HG02763 (cell line): ENCODE data around the gene SCLY.

Source experiments
- ATAC-seq: cut with Tn5 transposase; IDR thresholded peaks from one replicate; pipeline ENCODE4 v1.9.1; 2021; ENCODE audit warnings: mild to moderate bottlenecking, moderate library complexity; ENCODE audit not compliant: unreplicated experiment

SCLY gene

DNA sequence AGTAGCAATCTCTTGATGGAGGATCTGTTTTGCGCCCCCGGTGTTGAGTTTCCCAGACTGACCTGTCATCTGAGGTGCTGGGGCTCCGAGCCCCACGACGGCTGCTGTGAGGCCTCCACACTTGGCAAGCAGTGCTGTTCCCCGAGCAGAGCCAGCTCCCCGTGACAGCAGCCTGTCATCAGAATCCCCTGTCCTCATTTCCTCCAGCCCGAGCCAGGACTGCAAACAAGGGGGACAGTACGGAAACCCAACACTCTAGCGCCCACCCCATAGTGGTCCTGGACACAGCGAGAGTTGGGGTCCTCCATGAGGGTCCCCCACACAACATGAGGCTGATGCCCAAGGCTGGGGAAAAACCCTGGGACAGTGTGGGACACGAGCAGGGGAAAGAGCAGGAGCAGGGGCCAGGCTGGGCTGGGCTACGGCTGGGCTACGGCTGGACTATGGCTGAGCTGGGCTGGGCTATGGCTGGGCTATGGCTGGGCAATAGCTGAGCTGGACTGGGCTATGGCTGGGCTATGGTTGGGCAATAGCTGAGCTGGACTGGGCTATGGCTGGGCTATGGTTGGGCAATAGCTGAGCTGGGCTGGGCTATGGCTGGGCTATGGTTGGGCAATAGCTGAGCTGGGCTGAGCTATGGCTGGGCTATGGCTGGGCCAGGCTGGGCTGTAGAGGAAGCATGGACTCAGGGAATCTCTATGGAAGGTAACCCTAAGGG is 76.2 kb downstream of the SCLY start:
- ATAC-seq, result no peak

DNA sequence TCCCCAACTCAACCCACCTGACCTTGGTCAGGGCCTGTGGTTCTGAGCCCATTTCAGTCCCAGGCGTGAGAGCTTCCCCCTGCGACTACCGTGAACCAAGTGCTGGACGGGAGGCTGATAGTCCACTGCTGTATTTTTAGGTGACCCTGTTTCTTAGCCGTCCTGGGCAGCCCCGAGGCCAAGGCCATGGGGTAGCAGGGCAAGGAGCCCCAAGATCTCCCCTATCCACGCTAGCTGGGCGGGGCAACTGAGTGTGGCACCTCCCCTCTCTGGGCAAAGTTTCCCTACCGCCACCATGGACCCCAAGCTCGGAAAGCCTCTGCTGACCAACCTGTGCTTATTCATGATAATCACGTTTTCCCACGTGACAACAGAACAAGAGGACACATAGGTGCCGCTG is 77.1 kb downstream of the SCLY start:
- no peak for ATAC-seq

DNA sequence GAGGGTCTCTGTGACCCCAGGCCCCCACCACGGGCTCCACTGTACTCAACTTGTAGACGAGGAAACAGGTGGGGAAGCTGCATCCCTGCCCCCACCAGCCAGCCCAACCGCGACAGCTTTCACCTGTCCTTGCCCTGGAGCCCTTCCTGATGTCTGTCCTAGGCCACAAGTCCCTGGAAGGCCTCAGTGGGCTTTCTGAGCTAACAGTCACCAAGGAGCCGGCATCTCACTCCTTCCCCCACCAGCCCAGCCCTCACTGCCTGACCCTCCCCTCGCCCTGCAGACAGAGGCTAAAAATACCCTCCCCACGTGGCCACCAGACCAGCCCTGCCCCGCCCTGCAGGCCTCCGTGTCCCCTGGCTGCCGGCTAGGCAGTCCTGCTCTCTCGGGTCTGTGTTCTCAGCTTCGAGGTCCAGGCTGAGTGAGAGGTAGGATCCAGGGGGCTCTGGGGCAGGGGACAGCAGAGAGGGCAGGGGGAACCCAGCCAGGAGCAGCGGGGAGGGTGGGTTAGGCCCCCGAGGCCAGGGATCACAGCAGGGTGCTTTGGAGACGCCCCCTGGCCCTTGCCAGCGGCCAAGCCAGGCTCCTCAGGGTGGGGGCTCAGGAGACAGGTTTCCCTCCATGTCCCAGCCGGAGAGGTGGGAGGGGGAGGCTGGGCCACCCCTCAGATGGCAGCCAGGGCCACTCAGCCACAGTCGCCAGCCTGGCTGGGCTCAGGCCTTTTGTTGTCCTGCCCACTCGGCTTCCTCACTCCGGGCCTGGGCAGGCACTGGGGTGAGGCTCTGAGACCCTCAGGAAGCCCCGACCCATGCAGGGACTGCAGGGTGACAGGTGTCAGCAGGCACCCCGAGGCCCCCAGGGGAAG is 77.8 kb downstream of the SCLY start, which contains the start of gene KLHL30:
Gene KLHL30 (plus strand): TSS at position 338 of the 865 bp plus-strand sequence. CDS start 2,087 bp downstream, outside the sequence.
- ATAC-seq, result no peak

DNA sequence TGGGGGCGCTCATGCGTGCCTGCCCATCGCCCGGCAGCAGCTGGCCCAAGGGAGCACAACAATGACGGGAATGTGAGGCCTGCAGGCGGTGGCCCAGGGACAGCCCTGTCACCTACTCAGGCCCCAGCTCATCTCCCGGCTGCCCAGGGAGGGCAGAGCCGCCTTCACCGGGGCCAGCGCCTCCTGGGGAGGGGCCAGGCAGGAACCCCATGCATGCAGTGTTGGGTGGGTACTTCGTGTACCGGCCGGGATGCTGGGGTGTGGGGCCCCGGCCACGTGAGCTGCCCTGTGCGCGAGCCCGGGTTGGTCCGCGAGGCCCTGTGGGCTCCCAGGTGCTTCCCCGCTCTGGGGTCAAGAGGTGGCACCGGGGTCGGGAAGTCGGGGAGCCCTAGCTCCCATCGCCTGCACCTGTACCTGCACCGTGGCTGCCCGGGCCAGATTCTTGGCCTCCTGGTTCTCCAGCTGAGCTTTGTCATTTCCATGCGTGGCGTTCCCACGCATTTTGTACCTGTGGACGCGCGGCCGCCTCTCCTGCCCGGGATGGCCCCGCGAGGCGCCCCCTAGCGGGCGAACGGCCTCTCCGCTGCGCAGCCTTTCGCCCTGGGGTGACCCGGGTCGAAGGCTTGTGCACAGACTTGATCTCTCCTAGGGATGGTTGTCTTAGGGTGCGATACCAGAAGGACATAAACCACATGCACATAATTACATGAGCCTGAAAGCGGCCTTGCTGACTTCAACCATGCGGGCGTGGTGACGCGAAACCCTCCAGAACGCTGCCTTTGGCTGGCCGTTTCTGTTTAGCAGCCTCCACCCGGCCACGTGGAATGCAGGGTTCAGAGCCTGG is 78.6 kb downstream of the SCLY start:
- no peak for ATAC-seq

DNA sequence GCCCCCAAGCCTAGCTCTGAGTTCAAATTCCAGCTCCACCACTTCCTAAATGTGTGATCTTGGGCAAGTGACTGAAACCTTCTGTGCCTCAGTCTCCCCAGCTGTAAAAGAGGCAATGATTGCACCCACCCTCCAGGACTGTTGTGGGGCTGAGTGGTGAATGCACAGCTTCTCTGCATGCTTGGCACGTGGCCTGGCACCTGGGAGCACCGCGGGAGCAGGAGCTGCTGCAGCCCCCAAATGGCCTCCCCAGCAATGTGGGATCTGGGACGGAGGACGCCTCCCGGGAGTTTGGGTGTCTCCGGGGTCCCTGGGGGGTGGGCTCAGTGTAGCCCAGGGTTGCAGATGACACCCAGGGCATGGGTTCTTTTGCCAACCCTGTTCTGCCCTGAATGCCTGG is 79.2 kb downstream of the SCLY start:
- no peak for ATAC-seq

DNA sequence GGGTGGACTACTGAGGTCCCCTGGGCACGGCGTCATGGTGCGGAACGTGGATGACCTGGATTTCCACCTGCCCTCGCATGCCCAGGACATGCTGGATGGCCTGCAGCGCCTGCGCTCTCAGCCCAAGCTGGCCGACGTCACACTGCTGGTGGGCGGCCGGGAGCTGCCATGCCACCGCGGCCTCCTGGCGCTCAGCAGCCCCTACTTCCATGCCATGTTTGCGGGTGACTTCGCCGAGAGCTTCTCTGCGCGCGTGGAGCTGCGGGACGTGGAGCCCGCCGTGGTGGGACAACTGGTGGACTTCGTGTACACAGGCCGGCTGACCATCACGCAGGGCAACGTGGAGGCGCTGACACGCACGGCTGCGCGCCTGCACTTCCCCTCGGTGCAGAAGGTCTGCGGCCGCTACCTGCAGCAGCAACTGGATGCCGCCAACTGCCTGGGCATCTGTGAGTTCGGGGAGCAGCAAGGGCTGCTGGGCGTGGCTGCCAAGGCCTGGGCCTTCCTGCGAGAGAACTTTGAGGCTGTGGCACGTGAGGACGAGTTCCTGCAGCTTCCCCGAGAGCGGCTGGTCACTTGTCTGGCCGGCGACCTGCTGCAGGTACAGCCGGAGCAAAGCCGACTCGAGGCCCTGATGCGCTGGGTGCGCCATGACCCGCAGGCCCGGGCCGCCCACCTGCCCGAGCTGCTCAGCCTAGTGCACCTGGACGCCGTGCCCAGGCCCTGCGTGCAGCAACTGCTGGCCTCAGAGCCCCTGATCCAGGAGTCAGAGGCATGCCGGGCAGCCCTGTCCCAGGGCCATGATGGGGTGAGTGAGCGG is 80.1 kb downstream of the SCLY start:
- no peak for ATAC-seq

DNA sequence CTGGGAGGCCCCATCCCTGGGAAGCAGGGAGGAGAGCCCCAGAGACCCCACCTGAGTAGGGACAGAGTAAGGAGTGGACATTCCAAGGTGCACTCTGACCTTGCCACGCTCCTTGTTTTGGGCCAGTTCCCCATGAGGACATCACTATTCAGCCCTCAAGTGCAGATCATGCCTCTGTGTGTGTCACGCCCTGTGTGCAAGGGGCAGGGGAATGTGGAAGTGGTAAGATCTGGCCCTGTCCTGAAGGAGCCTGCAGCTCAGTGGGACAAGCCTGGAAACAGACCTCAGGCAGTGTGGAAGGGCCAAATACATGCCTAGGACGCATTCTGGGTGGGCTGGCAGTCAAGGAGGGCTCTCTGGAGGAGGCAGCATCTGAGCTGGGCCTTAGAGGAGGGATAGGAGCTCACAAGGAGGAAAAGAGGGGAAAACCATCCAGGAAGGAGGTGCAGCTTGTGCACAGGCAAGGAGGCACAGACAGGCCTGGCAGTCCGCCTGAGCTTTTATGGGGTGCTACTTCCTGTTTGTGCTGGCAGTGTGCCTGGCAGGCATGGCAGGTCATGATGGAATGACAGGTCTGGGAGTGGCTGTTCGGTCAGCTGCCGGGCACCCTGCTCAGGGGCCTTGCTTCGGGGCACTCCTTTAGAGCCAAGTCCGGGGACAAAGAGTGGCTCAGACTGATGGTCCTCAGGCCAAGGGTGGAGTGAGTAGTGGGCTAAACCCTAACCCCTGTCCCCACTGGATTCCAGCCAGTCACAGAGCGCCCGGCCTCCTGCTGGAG is 80.9 kb downstream of the SCLY start:
- ATAC-seq, result no peak

DNA sequence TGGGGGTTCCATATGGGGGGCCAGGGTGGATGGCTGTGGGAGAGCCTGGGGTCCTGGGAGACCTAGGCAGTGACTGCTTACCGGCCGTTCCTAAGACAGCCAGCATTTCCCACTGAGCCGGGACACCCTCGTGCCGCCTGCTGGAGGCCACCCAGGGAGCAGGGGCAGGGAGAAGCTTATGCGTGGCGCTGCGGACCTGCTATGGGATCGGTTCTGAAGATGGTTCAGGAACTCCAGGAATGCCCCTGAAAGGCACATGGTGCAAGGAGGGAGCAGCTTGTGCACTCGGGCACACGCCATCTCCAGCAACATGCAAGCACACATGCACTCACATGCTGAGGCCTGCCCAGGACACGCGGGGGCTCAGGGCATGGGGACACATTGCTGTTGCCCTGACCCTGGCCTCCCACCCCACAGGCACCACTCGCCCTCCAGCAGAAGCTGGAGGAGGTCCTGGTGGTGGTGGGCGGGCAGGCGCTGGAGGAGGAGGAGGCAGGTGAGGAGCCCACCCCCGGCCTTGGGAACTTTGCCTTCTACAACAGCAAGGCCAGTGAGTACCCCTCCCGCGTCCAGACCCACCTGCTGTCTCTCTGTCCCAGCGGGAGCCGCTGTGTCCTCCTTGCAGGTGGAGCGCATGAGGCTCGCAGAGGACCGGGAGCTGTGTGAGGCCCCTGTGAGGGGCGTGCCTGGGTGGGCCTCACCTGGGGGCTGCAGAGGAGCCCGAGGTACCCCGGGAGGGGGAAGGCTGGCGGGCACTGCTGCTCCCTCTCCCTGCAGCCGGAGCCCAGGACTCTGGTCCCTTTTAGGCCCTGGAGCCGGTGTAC is 81.8 kb downstream of the SCLY start:
- no peak for ATAC-seq

DNA sequence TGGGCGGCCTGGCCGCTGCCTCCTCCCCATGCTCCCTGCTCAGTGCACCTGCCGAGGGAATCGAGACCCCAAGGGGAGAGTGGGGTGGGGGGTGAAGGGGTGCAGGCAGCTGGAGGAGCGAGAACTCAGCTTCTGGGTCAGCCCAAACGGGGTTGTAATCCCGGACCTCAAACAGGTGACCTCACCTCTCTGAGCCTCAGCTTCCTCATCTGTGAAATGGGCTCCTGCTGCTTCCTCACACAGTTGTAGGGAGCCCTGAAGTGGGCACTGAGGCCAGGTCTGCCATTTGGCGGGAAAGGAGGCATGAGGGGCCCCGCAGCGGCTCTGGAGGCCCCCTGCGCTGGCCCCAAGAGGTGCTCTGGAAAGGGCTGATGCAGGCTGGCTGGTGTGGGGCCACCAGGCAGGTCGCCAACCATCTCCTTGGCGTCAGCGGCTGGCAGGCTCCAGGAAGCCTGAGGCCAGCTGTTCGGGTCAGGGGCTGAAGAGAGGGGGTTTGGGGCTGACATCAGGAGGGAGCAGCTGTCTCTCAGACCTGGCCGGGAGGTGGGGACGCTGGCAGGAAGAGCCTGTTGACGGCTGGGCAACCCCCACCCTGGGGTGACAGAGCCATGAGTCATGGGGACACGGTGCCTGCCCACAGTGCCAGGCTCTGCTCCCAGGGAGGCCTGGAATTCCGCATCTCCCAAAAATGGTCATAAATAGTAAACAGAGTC is 82.6 kb downstream of the SCLY start:
- ATAC-seq, result no peak

DNA sequence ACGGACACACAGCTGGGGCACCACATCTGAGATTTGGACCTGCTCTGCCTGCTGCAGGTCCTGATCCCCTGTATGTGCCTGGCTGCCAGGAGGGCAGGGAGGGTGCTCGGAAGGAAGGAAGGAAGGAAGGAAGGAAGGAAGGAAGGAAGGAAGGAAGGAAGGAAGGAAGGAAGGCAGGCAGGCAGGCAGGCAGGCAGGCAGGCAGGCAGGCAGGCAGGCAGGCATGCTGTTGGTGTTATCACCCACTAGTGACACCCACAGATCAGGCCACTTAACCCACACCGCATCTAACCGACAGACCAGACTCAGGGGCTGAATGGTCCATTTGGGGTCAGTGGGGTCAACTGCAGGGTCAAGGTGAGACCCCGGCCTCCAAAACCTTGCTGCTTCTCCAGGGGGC is 83.5 kb downstream of the SCLY start:
- no peak for ATAC-seq

DNA sequence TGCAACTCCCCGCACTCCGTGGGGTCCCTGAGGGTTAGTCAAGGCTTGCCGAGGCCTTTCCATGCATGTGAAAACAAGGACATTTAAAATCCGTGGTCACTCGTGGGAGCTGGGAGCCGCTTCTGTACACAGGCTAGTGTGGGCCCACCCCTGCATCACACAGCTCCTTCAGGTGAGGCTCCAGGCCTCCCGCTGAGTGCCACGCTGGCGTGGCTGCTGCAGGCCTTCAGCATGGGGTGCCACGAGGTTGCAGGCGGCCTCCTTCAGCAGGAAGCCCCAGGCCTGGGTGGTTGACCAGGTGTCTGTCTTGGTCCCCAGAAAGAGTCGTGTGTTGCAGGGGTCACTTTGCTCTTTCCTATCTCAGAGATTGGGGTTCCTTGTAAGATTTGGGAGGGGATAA is 84.2 kb downstream of the SCLY start:
- no peak for ATAC-seq

DNA sequence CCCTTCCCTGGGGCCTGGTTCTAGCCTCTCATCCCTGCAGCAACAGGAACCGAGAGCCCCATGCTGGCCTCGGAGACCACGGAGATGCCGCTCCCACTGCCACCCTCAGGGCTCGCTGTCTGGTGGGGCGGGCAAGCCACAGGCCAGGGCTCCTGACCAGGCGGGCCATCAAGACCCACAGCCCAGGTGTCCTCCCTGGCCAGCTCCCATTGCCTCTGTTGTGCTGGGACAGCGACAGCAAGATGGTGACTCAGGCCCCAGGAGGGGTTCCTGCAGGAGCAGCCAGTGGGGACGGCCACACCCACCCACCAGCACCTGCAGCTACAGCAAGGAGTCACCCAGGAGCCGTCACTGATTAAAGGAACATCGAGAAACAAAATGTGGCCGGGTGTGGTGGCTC is 85.0 kb downstream of the SCLY start:
- no peak for ATAC-seq

DNA sequence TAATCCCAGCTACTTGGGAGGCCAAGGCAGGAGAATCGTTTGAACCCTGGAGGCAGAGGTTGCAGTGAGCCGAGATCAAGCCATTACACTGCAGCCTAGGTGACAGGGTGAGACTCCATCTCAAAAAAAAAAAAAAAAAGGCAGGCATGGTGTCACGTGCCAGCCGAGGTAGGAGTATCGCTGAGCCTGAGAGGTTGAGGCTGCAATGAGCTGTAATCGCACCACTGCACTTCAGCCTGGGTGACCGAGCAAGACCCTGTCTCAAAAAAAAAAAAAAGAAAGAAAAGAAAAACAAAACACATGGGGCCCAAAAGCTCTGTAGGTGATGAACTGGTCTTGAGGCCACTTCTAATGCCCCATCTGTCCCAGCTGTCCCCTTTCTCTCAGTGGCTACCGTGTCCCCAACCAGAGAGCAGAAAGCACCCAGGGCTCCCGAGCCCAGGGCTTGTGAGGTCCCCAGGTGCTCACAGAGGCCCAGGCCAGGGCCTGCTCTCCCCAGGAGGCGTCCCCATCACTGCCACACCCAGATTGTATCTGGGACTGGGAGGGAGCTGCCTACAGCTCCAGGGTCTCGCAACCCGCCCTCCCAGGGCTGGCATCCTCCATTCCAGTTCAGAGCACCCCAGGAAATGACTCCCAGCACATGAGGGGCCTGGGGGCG is 86.2 kb downstream of the SCLY start:
- no peak for ATAC-seq

DNA sequence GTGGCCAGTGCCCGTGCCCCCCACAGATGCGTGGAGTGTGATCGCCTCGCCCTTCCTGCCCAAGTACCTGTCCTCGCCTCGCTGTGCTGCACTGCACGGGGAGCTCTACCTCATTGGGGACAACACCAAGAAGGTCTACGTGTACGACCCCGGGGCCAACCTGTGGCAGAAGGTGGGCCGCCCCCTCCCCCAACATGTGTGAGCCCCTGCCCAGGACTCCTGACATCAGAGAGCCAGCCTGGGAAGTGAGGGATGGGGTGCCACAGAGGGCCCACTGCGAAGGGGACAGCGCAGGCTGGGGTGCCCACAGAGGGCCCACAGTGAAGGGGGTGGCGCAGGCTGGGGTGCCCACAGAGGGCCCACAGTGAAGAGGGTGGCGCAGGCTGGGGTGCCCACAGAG is 88.2 kb downstream of the SCLY start:
- no peak for ATAC-seq
